K562 (cell line): Measurements from ENCODE around the gene HMX1. TPM values are rescaled to one million over a fixed set of nuclear protein-coding genes. Genes with fewer than 3 reads are reported as not detected.

ENCODE experiments used
- ATAC-seq: fragments of 200-7000 bp; cut with Tn5 transposase; 3 replicates; pipeline ENCODE4 v1.9.1; 2020; ENCODE audit warnings: moderate library complexity
- BruUV-seq: library from RNA; stranded (reverse); fragments of 400-500 nt; replicated peaks from 2 replicates; lab custom pipeline; 2021; lab: Mats Ljungman, UMichigan
- CTCF ChIA-PET: fragments of 300-600 bp; formaldehyde crosslinking; extraction: SDS; loops from one replicate; lab custom pipeline; 2021; ENCODE audit warnings: low intra/inter-chr PET ratio; lab: Yijun Ruan, JAX
- POLR2A ChIA-PET: fragments of 300-600, 350-650 bp; sonication (Branson Sonifier 250); formaldehyde crosslinking; extraction: SDS; loops from one replicate; lab custom pipeline; 2021; ENCODE audit warnings: antibody characterized with exemption, inconsistent platforms; lab: Yijun Ruan, JAX
- DNase-seq, 4 experiments: peaks; one replicate each; pipeline versions ENCODE4 v3.0.0 to v3.0.0-alpha.2; 2011 to 2018; ENCODE audit warnings: low spot score in 3 of 4, mixed read lengths in 3 of 4; ENCODE audit errors: extremely low read depth in 1 of 4
- FAIRE-seq: peaks from 2 replicates; lab custom pipeline; 2011; peaks lifted over from hg19 to GRCh38; lab: Jason Lieb, UNC
- H2AFZ ChIP-seq: 2 replicates; pipeline ENCODE4 v1.6.0; 2011; ENCODE audit warnings: low read depth, low read length, control low read depth, inconsistent platforms
- H3K27ac ChIP-seq: fragments of 200-600 bp; 3 replicates; pipeline ENCODE4 v1.8.0; 2011; ENCODE audit warnings: low read depth, mild to moderate bottlenecking, control low read depth, inconsistent platforms, low read length, moderate library complexity, mixed read lengths; ENCODE audit errors: extremely low read depth
- H3K27me3 ChIP-seq, 2 experiments: fragments of 300-600 bp in 1 of 2; 2 replicates in 1 of 2; 3 replicates in 1 of 2; pipeline versions ENCODE4 v1.6.0 to v1.8.0; 2011; ENCODE audit warnings: inconsistent platforms in 2 of 2, low read length in 2 of 2, mild to moderate bottlenecking in 1 of 2, mixed read lengths in 1 of 2, moderate library complexity in 1 of 2; ENCODE audit not compliant: control insufficient read depth in 2 of 2, insufficient read depth in 2 of 2
- H3K36me3 ChIP-seq: fragments of 300-600 bp; 3 replicates; pipeline ENCODE4 v1.8.0; 2011; ENCODE audit warnings: mild to moderate bottlenecking, low read length, inconsistent platforms; ENCODE audit not compliant: control insufficient read depth, insufficient read depth
- H3K4me1 ChIP-seq, 2 experiments: fragments of 200-600 bp in 1 of 2; replicated peaks in 1 of 2; 2 replicates in 1 of 2; 3 replicates in 1 of 2; pipeline versions ENCODE4 v1.5.1 to v1.8.0; 2011; ENCODE audit warnings: inconsistent platforms in 2 of 2, low read length in 2 of 2, mild to moderate bottlenecking in 1 of 2, mixed read lengths in 1 of 2, moderate library complexity in 1 of 2; ENCODE audit not compliant: control insufficient read depth in 2 of 2, insufficient read depth in 2 of 2
- H3K4me2 ChIP-seq: 2 replicates; pipeline ENCODE4 v1.6.1; 2011; ENCODE audit warnings: low read length, control low read depth, inconsistent platforms, mixed read lengths; ENCODE audit not compliant: insufficient read depth
- H3K4me3 ChIP-seq: fragments of 200-600 bp; sonication (generic), shearing (Covaris generic); 2 replicates; pipeline ENCODE4 v1.5.1; 2016; ENCODE audit warnings: control low read depth, inconsistent platforms
- H3K79me2 ChIP-seq: fragments of 200-600 bp; 3 replicates; pipeline ENCODE4 v1.8.0; 2011; ENCODE audit warnings: low read length, inconsistent platforms; ENCODE audit not compliant: control insufficient read depth, insufficient read depth
- H3K9ac ChIP-seq, 2 experiments: 2 replicates each; pipeline versions ENCODE4 v1.6.0 to v1.6.1; 2011; ENCODE audit warnings: low read depth in 2 of 2, low read length in 2 of 2, control low read depth in 1 of 2, inconsistent platforms in 1 of 2, mild to moderate bottlenecking in 1 of 2, mixed read lengths in 1 of 2; ENCODE audit not compliant: insufficient read depth in 1 of 2
- H3K9me1 ChIP-seq: one replicate; pipeline ENCODE4 v1.6.0; 2011; ENCODE audit warnings: inconsistent platforms, mild to moderate bottlenecking, low read length, moderate library complexity; ENCODE audit not compliant: control insufficient read depth, insufficient read depth
- H3K9me3 ChIP-seq: replicated peaks from 2 replicates; pipeline ENCODE4 v1.5.1; 2011; ENCODE audit warnings: low read depth, low read length, inconsistent platforms; ENCODE audit not compliant: control insufficient read depth, insufficient read depth
- H4K20me1 ChIP-seq: replicated peaks from 2 replicates; pipeline ENCODE4 v1.6.1; 2011; ENCODE audit warnings: low read length, inconsistent platforms, mixed read lengths; ENCODE audit not compliant: control insufficient read depth, insufficient read depth
- ARID3A ChIP-seq: IDR thresholded peaks from 2 replicates; pipeline ENCODE4 v1.6.1; 2012; ENCODE audit warnings: low read depth, low read length, improper control_type of control experiment, borderline replicate concordance
- CHD4 ChIP-seq: fragments of 200-600 bp; sonication (generic); IDR thresholded peaks from 3 replicates; pipeline ENCODE4 v1.6.1; 2012; ENCODE audit warnings: low read depth, mild to moderate bottlenecking, mixed read lengths, low read length, inconsistent platforms; ENCODE audit not compliant: insufficient read depth, insufficient replicate concordance, poor library complexity, severe bottlenecking
- CSDE1 ChIP-seq, 2 experiments: fragments of 450-650 bp; IDR thresholded peaks; 2 replicates each; pipeline ENCODE4 v1.6.1; 2016; ENCODE audit warnings: mild to moderate bottlenecking in 1 of 2
- CUX1 ChIP-seq: fragments of 200-800 bp; sonication (Bioruptor generic); IDR thresholded peaks from 2 replicates; pipeline ENCODE4 v1.6.1; 2016; ENCODE audit warnings: missing genetic modification characterization, missing compliant biosample characterization
- KAT8 ChIP-seq: fragments of 450-650 bp; IDR thresholded peaks from 2 replicates; pipeline ENCODE4 v1.6.1; 2016; ENCODE audit warnings: low read depth, mild to moderate bottlenecking
- NR0B1 ChIP-seq: fragments of 450-650 bp; IDR thresholded peaks from one replicate; pipeline ENCODE4 v1.6.1; 2018; ENCODE audit warnings: mild to moderate bottlenecking, moderate library complexity; ENCODE audit not compliant: partially characterized antibody
- PHF21A ChIP-seq: fragments of 450-650 bp; IDR thresholded peaks from 2 replicates; pipeline ENCODE4 v1.6.1; 2017; ENCODE audit warnings: low read depth, borderline replicate concordance
- RNF2 ChIP-seq: sonication (generic); IDR thresholded peaks from 2 replicates; pipeline ENCODE4 v1.6.1; 2016
- ZNF140 ChIP-seq: fragments of 250-450 bp; sonication (Bioruptor Pico); IDR thresholded peaks from 2 replicates; pipeline ENCODE4 v1.8.0; 2021; ENCODE audit warnings: moderate library complexity, mild to moderate bottlenecking, inconsistent platforms
- ZNF668 ChIP-seq: fragments of 250-450 bp; sonication (Bioruptor Pico); IDR thresholded peaks from 2 replicates; pipeline ENCODE4 v1.8.0; 2022; ENCODE audit warnings: mild to moderate bottlenecking, inconsistent platforms
- WGBS: fragments of 100-300 bp; shearing (Covaris generic); methylation state at CpG from one replicate; pipeline ENCODE4 v1.1.6; 2016; ENCODE audit warnings: low coverage, mixed read lengths; ENCODE audit not compliant: insufficient coverage; ENCODE audit errors: missing lambda C conversion rate; 5-methylcytosine and 5-hydroxymethylcytosine counted together
- in situ Hi-C: fragments of 300-500 bp; cut with MboI; formaldehyde crosslinking; loops from 4 replicates; pipeline ENCODE4 v1.15.0; 2018; ENCODE audit warnings: inconsistent platforms, mixed read lengths
- intact Hi-C: fragments of 100-400 bp; cut with micrococcal nuclease; formaldehyde crosslinking; loops from 2 replicates; pipeline ENCODE4 v1.14.2; 2022
- polyA plus RNA-seq, 8 experiments: library from polyadenylated mRNA; depleted of rRNA in 4 of 8; stranded (reverse) in 5 of 8; unstranded in 3 of 8; fragments of >200 nt; fragmentation: Nextera tagmentation in 2 of 8; fragmentation: Illumina TruSeq in 1 of 8; extraction: Ambion mirVana in 2 of 8; extraction: Trizol in 1 of 8; gene quantifications; 2 replicates each; pipeline versions ENCODE4 v1.2.1 to v1.2.3, GENCODE V29; 2011 to 2014; ENCODE audit warnings: inconsistent platforms in 1 of 8, missing spikeins in 1 of 8
- total RNA-seq, 7 experiments: library from RNA; depleted of rRNA in 6 of 7; stranded (reverse); fragments of >200 nt in 6 of 7; fragmentation: Illumina TruSeq in 2 of 7; extraction: Trizol in 2 of 7; gene quantifications; 2 replicates each; pipeline versions ENCODE4 v1.2.1 to v1.2.3, GENCODE V29; 2011 to 2021; ENCODE audit warnings: low replicate concordance in 1 of 7

The HMX1 gene
- total and polyA plus RNA-seq, 9 of the 15 experiments (the other 6 are each of a cell fraction or from before 2014, with no cell fraction given) = not detected

- TF ChIP-seq CUX1 (CRISPR knock-in tag) = no peak
Observed at GRCh38 chr4:8876982-8877779, 5.5 kb upstream of the HMX1 start (continued).

GRCh38 chr4:8874896-8875680 lies 3.4 kb upstream of the HMX1 start:
- Histone ChIP-seq H3K4me1 (no peaks in the 10 kb centered on the region), H3K9me1 (no peaks in the 10 kb centered on the region), H3K27me3 (peaks cover 0 to 36% of the 10 kb centered on the region in 2 experiments; a peak in 2 of 5 replicates), H2AFZ (no peak overlapping the region), H3K9ac (no peak overlapping the region), H3K36me3 (no peaks in the 10 kb centered on the region), H4K20me1 (no peaks in the 10 kb centered on the region; the same call in 1 of the 2 replicates), H3K4me2 (no peak overlapping the region), H3K4me3 (no peak overlapping the region), H3K79me2 (no peaks in the 10 kb centered on the region), H3K9me3 (no peaks in the 10 kb centered on the region), H3K27ac (no peak overlapping the region)
- DNase-seq = no peak
- intact Hi-C loops = no loop called here
- no TSS peak for BruUV-seq
- under 1% methylated on average over 17 of the region's 19 CpGs for WGBS
- ChIA-PET POLR2A (no interaction called here), CTCF (no interaction called here)
- in situ Hi-C loops = no loop called here
- no peak for FAIRE-seq
- ATAC-seq = no peak
- TF ChIP-seq NR0B1 (no peak), RNF2 (no peak), ZNF140 (no peak), CHD4 (no peak), PHF21A (no peak), CSDE1 (IDR thresholded peaks at IDR 0.05) (no peak), ZNF668 (CRISPR knock-in tag) (no peak), ARID3A (no peak), KAT8 (no peak)
